ENCODE data around the gene SDF4.
A peak's percentile ranks its signal among the peaks of the same experiment; 100 is the strongest.

The SDF4 gene

GRCh38 chr1:1213345-1214265 is 18.2 kb downstream of the SDF4 start, which contains the start of gene TNFRSF4:
Gene TNFRSF4 (minus strand): TSS chr1:1214153. CDS start chr1:1214127, 26 bp downstream.
- no peak for DNase-seq (ENCODE audit: low read depth in 3 of 3, low spot score in 1 of 3)

DNA sequence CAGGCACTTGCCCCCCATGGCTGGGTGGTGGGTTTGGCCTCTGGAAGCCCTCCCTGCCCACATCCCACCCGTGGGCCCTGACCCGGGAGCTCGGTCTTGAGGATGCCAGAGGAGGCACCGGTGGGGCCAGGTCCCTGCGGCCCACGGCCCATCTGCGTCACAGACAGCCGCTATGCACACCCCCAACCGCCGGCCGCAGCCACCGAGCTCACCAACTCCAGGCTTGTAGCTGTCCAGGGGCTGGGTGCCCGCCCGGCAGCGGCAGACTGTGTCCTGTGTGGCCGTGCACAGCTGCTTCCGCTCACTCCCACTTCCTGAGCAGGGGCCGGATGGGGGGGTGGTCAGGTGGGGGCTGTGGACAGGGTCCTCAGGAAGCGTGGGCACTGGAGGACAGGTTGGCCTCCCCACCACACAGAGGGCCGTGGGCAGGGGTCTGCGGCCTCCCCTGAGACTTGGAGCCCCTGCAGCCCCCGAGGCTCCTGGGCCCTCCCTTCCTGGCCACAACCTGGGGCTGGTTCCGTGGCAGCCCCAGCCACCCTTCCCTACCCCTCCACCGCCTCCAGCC is 18.9 kb downstream of the SDF4 start:
- DNase-seq (ENCODE audit: low read depth in 3 of 3, low spot score in 1 of 3), result no peak

GRCh38 chr1:1211541-1212441 is 20.0 kb downstream of the SDF4 start:
- no peak for DNase-seq (ENCODE audit: low read depth in 3 of 3, low spot score in 1 of 3)

DNA sequence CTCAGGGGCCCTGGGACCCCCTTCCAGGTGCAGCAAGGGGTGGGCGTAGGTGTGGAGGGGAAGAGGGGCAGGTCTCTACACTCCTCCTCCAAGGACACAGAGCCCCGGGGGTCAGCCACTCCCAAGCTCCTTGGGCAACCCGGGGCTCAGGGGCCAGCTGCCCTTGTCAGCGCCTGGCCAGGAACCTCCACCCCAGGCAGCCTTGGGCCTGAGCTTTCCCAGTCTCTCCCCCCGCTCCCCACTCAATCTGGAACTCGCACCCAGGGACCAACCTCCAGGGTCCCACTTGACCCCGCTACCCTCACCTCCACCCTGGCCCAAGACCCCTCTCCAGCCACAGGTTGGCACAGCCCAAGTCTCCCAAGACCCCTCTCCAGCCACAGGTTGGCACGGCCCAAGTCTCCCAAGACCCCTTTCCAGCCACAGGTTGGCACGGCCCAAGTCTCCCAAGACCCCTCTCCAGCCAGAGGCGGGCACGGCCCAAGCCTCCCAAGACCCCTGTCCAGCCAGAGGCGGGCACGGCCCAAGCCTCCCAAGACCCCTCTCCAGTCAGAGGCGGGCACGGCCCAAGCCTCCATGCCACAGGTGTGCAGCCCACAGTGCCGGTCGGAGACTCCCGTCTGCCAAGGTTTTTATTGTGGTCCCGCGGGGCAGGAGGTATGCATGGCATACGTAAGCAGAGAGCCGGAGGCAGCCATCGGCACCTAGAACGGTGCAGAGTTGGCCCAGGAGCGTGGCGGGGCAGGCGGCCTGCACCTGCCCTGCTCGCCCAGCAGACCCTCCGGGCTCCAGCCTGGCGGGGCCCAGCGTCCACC is 20.9 kb downstream of the SDF4 start:
- DNase-seq (ENCODE audit: low read depth in 3 of 3, low spot score in 1 of 3), result no peak

GRCh38 chr1:1208713-1209433 is 22.9 kb downstream of the SDF4 start:
- DNase-seq (ENCODE audit: low read depth in 3 of 3, low spot score in 1 of 3), result no peak

DNA sequence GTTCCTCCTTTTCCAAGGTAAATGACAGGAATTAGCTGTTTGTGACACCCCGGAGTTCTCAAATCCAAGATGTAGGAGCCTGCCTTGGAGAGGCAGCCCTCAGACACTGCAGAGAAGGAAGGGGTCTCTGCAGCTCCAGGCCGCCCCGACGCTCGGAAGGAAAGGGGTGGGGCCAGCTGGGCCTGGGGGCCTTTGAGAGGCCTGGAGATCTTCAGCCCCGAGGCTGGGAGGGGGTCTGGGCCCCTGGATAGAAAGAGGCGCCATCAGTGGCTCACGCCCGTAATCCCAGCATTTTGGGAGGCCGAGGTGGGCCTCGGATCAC is 24.3 kb downstream of the SDF4 start:
- no peak for DNase-seq (ENCODE audit: low read depth in 3 of 3, low spot score in 1 of 3)

DNA sequence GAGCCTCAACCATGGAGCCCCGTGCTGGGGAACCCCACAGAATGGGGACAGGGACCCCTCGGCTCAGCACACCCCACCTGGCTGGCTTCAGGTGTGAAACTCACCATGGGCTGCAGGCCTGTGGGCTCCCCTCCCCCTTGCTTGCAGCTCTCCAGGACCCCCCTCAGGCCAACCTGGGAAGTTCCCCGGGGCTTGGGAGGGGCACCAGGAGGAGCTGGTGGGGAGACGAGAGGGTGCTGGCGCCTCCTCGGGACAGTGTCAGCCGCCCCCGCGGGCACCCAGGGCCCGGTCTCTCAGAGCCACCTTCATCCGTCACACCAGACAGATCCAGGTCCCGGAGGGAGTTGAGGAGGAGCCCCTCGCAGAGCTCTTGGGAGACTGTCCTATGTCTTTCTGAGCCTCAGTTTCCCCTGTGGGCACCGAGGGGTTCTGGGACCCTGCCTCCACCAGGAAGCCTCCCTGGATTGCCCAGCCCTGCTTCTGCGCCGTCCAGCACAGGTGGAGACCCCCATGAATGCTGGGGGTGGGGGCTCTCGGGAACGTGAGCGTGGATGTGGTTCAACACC is 24.8 kb downstream of the SDF4 start:
- DNase-seq (ENCODE audit: low read depth in 3 of 3, low spot score in 1 of 3), result no peak

- no peak for DNase-seq (ENCODE audit: low read depth in 3 of 3, low spot score in 1 of 3)
These were observed 25.3 kb downstream of the SDF4 start, which contains the start of gene TNFRSF18 for GRCh38 chr1:1206376-1206965. Gene TNFRSF18 (minus strand): TSS chr1:1206592. CDS start chr1:1206571, 21 bp downstream.

DNA sequence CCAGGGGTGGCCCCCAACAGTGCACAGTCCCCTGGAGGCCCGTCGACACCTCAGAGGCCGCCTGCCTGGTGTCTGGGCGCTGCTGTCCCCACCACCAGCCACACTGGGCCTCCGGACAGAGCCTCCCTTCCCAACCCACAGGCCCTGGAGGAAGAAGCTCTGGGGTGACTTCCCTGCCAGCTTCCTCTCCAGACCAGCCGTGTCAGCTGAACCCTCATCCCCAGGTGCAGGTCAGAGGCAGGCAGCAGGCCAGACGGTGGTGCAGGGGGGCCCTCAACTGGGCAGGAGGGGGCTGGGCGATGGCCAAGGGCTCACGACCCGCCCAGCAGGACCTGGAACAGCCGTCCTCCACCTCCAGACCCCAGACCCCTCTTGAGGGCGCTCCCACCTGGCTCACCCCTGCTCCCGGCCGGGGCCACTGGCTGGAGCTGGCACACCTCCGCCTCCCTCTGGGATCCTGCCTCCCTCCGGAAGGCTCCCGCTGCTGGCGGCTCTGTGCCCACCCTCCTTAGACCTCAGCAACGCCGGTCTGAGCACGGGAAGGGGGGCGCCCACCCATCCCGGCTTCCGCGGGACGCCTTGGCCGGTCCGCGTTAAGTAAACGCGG is 25.9 kb downstream of the SDF4 start:
- no peak for DNase-seq (ENCODE audit: low read depth in 3 of 3, low spot score in 1 of 3)

GRCh38 chr1:1204998-1205768 is 26.6 kb downstream of the SDF4 start:
- no peak for DNase-seq (ENCODE audit: low read depth in 3 of 3, low spot score in 1 of 3)

- no peak for DNase-seq (ENCODE audit: low read depth in 3 of 3, low spot score in 1 of 3)
These were observed 27.3 kb downstream of the SDF4 start for GRCh38 chr1:1204425-1204920.

DNA sequence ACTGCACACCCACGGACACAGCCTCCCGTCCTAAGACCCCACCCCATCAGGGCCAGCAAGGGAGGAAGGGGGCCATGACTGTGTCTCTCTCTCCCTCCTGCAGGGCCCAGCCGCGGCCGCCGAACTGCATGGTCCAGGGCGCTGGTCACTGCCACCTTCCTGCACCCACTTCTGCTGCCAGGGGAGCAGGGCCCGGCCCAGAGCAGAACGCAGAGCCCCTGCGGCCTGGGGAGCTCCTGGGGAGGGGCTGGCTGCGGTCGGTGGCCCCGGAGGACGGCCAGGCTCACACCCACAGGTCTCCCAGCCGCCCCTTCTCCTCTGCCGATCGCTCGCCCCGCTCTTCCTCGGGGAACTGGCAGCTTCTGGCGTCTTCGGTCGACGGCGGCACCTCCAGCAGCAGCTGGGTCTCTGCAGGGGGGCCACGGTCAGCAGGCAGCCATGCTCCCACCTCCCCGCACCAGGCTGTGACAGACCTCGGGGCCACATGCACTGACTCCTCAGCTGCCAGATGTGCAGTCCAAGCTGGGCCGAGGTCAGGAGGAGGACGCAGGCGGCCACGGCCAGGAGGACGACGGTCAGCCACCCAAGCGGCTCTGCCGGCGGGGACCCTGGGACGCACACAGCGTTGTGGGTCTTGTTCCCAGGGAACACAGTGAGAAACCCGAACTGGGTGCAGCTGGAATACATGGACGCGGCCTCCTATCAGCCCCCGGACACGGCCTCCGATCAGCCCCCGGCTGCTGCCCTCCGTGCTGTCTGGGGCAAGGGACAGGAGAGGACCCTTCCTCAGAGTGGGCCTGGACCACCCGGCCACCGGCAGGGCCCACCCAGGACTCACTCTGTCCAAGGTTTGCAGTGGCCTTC is 28.0 kb downstream of the SDF4 start:
- DNase-seq (ENCODE audit: low read depth in 3 of 3, low spot score in 1 of 3), result no peak

DNA sequence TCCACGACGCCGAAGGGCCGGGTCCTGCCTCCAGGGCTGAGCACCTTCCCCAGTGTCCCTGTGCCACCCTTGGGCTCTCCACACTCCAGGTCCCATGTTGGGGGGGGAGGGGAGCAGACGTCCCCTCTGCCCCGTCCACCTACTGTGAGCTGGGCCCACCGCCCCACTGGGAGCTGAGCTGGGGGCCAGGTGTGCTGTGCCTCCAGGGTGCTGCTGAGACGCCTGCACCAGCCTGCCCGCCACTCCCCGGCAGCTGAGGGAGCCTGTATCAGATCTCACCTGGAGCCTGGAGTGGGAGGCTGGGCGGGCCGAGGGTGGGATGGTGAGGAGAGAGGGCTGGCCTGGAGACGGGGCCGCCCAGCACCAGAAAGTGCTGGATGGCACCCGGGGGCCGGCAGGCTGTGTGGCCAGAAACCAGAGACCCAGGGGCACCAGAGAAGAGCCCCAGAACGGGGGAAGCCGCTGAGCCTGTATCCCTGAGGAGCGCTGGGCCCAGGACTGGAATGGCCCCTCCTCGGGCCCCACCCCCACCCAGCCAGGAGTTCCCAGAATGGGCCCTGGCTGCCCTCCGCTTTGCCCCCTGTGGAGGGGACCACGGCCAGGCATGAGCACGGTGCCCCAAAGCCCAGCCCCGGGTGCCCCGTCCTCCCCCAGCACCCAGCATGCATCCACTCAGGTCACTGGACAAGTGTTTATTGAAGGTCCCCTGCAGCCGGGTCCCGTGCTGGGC is 28.8 kb downstream of the SDF4 start:
- DNase-seq (ENCODE audit: low read depth in 3 of 3, low spot score in 1 of 3), result no peak

GRCh38 chr1:1200876-1201810 is 30.7 kb downstream of the SDF4 start:
- peak; percentile 79 to 95 (median 89) for DNase-seq (ENCODE audit: low read depth in 3 of 3, low spot score in 1 of 3)

Data from stimulated activated CD4-positive, alpha-beta T cell treated with anti-CD3 and anti-CD28 coated beads, TNF-alpha, amount 100 ng/mL, for 1 hour (primary cell).